Activated CD4-positive, alpha-beta T cell treated with anti-CD3 and anti-CD28 coated beads for 24 hours (primary cell): ENCODE results near the gene NCAPD3.
"Not testable (repeated sequence)": the region's sequence is repeated elsewhere in the genome, so short reads cannot be mapped to it uniquely, and the experiment has no call there.

Source experiments
- DNase-seq, 2 donors: peaks; one replicate each; pipeline ENCODE4 v3.0.0-alpha.2; 2020; ENCODE audit warnings: low read depth in 2 of 2

NCAPD3 gene

GRCh38 chr11:134226806-134227325, 3.1 kb upstream of the NCAPD3 start:
- DNase-seq, result no peak

GRCh38 chr11:134224710-134225664, 1.2 kb upstream of the NCAPD3 start:
- DNase-seq, result peak; percentile 29 to 50

GRCh38 chr11:134223121-134223520, 646 bp downstream of the NCAPD3 start:
- no peak for DNase-seq

- no peak for DNase-seq
Observed at GRCh38 chr11:134216816-134217215, 7.0 kb downstream of the NCAPD3 start.

GRCh38 chr11:134215836-134216235, 7.9 kb downstream of the NCAPD3 start:
- no peak for DNase-seq

GRCh38 chr11:134207538-134208239, 16.1 kb downstream of the NCAPD3 start:
- DNase-seq, result peak; percentile 46 to 48

GRCh38 chr11:134206185-134206584, 17.6 kb downstream of the NCAPD3 start:
- no peak for DNase-seq

GRCh38 chr11:134205729-134206128, 18.0 kb downstream of the NCAPD3 start:
- DNase-seq, result no peak

GRCh38 chr11:134202661-134203060, 21.1 kb downstream of the NCAPD3 start:
- no peak for DNase-seq

- no peak for DNase-seq
Observed at GRCh38 chr11:134200688-134201087, 23.1 kb downstream of the NCAPD3 start.

GRCh38 chr11:134199531-134199930, 24.2 kb downstream of the NCAPD3 start:
- DNase-seq, result no peak

- no peak for DNase-seq
Observed at GRCh38 chr11:134196756-134197155, 27.0 kb downstream of the NCAPD3 start.

GRCh38 chr11:134188092-134188491, 35.7 kb downstream of the NCAPD3 start:
- DNase-seq, result not testable (repeated sequence)

GRCh38 chr11:134181707-134182106, 42.1 kb downstream of the NCAPD3 start:
- no peak for DNase-seq

GRCh38 chr11:134178032-134178674, 45.6 kb downstream of the NCAPD3 start:
- no peak for DNase-seq

- no peak for DNase-seq
Observed at GRCh38 chr11:134176284-134176683, 47.5 kb downstream of the NCAPD3 start.

GRCh38 chr11:134173296-134173695, 50.5 kb downstream of the NCAPD3 start:
- no peak for DNase-seq

- no peak for DNase-seq
Observed at GRCh38 chr11:134171951-134172350, 51.8 kb downstream of the NCAPD3 start.

GRCh38 chr11:134170919-134171281, 52.9 kb downstream of the NCAPD3 start:
- no peak for DNase-seq

- no peak for DNase-seq
Observed at GRCh38 chr11:134170177-134170918, 53.4 kb downstream of the NCAPD3 start.
